Neural cell (in vitro differentiated cells): ENCODE results near the gene SULT1E1.

ENCODE experiments used
- EZH2 ChIP-seq: fragments of 200-600, 300-800 bp; shearing (Covaris generic), sonication (generic); IDR thresholded peaks from 2 replicates; pipeline ENCODE4 v1.6.1; 2014; ENCODE audit warnings: antibody characterized with exemption, low read length, borderline replicate concordance, mild to moderate bottlenecking; ENCODE audit not compliant: insufficient read depth, poor library complexity, severe bottlenecking
- POLR2AphosphoS5 ChIP-seq: IDR thresholded peaks from 2 replicates; pipeline ENCODE4 v1.6.1; 2012
- TF ChIP-seq, protein P1 (sequence below): fragments of 450-650 bp; IDR thresholded peaks from 2 replicates; pipeline ENCODE4 v1.5.1; 2014; ENCODE audit warnings: antibody characterized with exemption, mild to moderate bottlenecking, moderate library complexity; ENCODE audit not compliant: poor library complexity, severe bottlenecking

DNA sequence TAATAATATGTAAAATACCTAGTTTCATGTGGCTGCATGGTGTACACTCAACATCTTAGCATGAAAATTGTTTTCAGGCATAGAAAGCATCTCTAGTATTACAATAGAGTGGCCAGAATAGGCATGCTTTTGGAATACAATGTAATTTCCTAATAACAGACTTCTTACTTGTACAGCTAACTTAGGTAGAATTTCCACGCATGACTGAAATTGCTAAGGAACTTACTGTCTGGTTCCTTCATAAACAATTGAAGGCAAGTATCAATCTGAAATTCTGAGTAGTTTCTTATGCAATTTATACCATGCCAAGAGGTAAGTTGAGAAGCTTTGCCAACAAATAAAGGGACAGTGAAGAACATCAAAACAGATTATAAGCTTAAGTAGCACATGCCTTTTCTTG, 26.7 kb downstream of the SULT1E1 start:
- TF ChIP-seq, protein P1, sequence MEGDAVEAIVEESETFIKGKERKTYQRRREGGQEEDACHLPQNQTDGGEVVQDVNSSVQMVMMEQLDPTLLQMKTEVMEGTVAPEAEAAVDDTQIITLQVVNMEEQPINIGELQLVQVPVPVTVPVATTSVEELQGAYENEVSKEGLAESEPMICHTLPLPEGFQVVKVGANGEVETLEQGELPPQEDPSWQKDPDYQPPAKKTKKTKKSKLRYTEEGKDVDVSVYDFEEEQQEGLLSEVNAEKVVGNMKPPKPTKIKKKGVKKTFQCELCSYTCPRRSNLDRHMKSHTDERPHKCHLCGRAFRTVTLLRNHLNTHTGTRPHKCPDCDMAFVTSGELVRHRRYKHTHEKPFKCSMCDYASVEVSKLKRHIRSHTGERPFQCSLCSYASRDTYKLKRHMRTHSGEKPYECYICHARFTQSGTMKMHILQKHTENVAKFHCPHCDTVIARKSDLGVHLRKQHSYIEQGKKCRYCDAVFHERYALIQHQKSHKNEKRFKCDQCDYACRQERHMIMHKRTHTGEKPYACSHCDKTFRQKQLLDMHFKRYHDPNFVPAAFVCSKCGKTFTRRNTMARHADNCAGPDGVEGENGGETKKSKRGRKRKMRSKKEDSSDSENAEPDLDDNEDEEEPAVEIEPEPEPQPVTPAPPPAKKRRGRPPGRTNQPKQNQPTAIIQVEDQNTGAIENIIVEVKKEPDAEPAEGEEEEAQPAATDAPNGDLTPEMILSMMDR = no peak
- TF ChIP-seq EZH2 (no peak), POLR2AphosphoS5 (no peak)
